GM20000 (cell line): ENCODE data around the gene WDFY2.

Source experiments
- DNase-seq: peaks from one replicate; pipeline ENCODE4 v3.0.0; 2012; ENCODE audit warnings: low spot score
- CTCF ChIP-seq: IDR thresholded peaks from 2 replicates; pipeline ENCODE4 v1.5.1; 2012; ENCODE audit warnings: mild to moderate bottlenecking, control low read depth; ENCODE audit errors: extremely low read depth, missing control alignments

Gene WDFY2

GRCh38 chr13:51811920-51812451, 227.7 kb downstream of the WDFY2 start:
- DNase-seq, result no peak
- no peak for TF ChIP-seq CTCF

DNA sequence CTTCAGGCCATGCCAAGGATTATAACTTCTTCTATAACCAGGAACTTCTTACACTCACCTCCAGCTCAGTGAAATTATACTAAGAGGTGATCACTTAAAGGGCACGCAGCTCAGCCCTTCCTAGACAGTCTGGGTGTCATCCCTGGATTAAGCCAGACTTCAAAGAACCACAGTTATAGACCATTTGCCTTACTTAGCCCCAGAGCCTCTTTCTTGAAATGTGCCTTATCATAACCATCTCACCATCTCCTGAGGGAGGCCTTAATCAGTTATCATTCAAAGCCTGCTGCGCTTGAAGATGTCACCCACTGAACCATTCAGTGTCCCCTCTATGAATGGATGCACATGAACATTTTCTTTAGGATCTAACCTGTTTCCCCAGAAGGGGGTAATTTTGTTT, 229.8 kb downstream of the WDFY2 start:
- no peak for DNase-seq

GRCh38 chr13:51814825-51815650, 230.8 kb downstream of the WDFY2 start:
- TF ChIP-seq CTCF, result peak; percentile 82
- DNase-seq, result peak; percentile 77

More for the DNA sequence above, 229.8 kb downstream of the WDFY2 start:
- no peak for TF ChIP-seq CTCF

DNA sequence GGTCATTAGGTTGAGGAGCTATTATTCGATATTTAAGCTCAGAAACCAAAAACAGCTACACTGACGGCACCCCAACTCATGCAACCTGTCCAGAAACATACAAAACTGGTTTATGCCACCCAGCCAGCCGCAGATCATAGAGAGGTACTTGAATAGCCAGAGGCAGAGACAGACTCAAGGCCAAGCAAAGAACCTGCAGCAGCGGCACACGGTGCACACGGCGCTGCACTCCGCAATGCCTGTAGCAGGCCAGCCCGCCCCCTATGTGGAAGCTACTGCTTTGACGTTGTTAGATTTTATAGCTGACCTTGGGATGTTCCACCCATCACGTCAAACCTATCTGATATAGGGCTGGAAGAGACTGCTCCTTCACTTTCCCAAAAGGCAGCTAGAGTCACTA, 231.6 kb downstream of the WDFY2 start:
- TF ChIP-seq CTCF, result no peak
- no peak for DNase-seq

- no peak for DNase-seq
- no peak for TF ChIP-seq CTCF
Measured at GRCh38 chr13:51816604-51817249, 232.5 kb downstream of the WDFY2 start.
